GM23338 (cell line): ENCODE data around the gene ADD3. TPM values are rescaled to one million over a fixed set of nuclear protein-coding genes. Genes with fewer than 3 reads are reported as not detected.
A peak's percentile ranks its signal among the peaks of the same experiment; 100 is the strongest.

Experiments
- ATAC-seq: fragments of 200-7000 bp; cut with Tn5 transposase; 3 replicates; pipeline ENCODE4 v1.9.1; 2020
- DNase-seq: peaks from one replicate; pipeline ENCODE4 v3.0.0-alpha.2; 2015; ENCODE audit warnings: low spot score
- H2AFZ ChIP-seq: fragments of 200-600 bp; sonication (generic); 2 replicates; pipeline ENCODE4 v1.8.0; 2016; ENCODE audit warnings: antibody characterized with exemption, mild to moderate bottlenecking, moderate library complexity
- H3F3A ChIP-seq: fragments of 200-600 bp; sonication (generic); replicated peaks from 2 replicates; pipeline ENCODE4 v1.8.0; 2017; ENCODE audit warnings: antibody characterized with exemption, mixed run types, low read depth
- H3K27ac ChIP-seq: fragments of 200-600 bp; sonication (generic); 2 replicates; pipeline ENCODE4 v1.6.1; 2016; ENCODE audit warnings: low read depth
- H3K27me3 ChIP-seq: fragments of 200-600 bp; sonication (generic); 2 replicates; pipeline ENCODE4 v1.8.0; 2016; ENCODE audit warnings: mild to moderate bottlenecking, mixed run types, moderate library complexity; ENCODE audit not compliant: insufficient read depth
- H3K36me3 ChIP-seq: fragments of 200-600 bp; sonication (generic); 2 replicates; pipeline ENCODE4 v1.8.0; 2016; ENCODE audit warnings: mild to moderate bottlenecking; ENCODE audit not compliant: insufficient read depth
- H3K4me1 ChIP-seq: fragments of 200-600 bp; sonication (generic); 2 replicates; pipeline ENCODE4 v1.8.0; 2016; ENCODE audit warnings: mild to moderate bottlenecking, moderate library complexity; ENCODE audit not compliant: insufficient read depth
- H3K4me2 ChIP-seq: fragments of 200-600 bp; sonication (generic); 2 replicates; pipeline ENCODE4 v1.7.1; 2017; ENCODE audit warnings: mixed run types
- H3K4me3 ChIP-seq: fragments of 200-600 bp; sonication (generic); 2 replicates; pipeline ENCODE4 v1.6.1; 2016; ENCODE audit warnings: mixed run types
- H3K79me2 ChIP-seq: fragments of 200-600 bp; sonication (generic); replicated peaks from 2 replicates; pipeline ENCODE4 v1.8.0; 2017; ENCODE audit warnings: mild to moderate bottlenecking; ENCODE audit not compliant: insufficient read depth
- H3K9me2 ChIP-seq: fragments of 200-600 bp; sonication (generic); 2 replicates; pipeline ENCODE4 v1.8.0; 2017; ENCODE audit not compliant: insufficient read depth
- H4K20me1 ChIP-seq: fragments of 200-600 bp; sonication (generic); replicated peaks from 2 replicates; pipeline ENCODE4 v1.8.0; 2017; ENCODE audit warnings: mild to moderate bottlenecking; ENCODE audit not compliant: insufficient read depth
- H3K27ac Mint-ChIP-seq: 2 replicates; pipeline ENCODE4 v1.8.0; 2020; ENCODE audit warnings: inconsistent platforms, mild to moderate bottlenecking, moderate library complexity, mixed read lengths
- H3K27me3 Mint-ChIP-seq: 3 replicates; pipeline ENCODE4 v1.8.0; 2022; ENCODE audit warnings: low read depth, mild to moderate bottlenecking, moderate library complexity, mixed read lengths, inconsistent platforms; ENCODE audit not compliant: insufficient read depth, poor library complexity
- H3K36me3 Mint-ChIP-seq: 3 replicates; pipeline ENCODE4 v1.8.0; 2021; ENCODE audit warnings: low read depth, mild to moderate bottlenecking, inconsistent platforms, moderate library complexity, mixed read lengths
- H3K4me1 Mint-ChIP-seq: 3 replicates; pipeline ENCODE4 v1.8.0; 2020; ENCODE audit warnings: mild to moderate bottlenecking, inconsistent platforms, mixed read lengths
- H3K4me3 Mint-ChIP-seq: 3 replicates; pipeline ENCODE4 v1.8.0; 2021; ENCODE audit warnings: moderate library complexity, mild to moderate bottlenecking, inconsistent platforms, mixed read lengths
- H3K9me3 Mint-ChIP-seq: 3 replicates; pipeline ENCODE4 v1.8.0; 2020; ENCODE audit warnings: moderate library complexity, mild to moderate bottlenecking, inconsistent platforms, mixed read lengths
- CREB1 ChIP-seq: fragments of 250-450 bp; sonication (Bioruptor Pico); IDR thresholded peaks from 2 replicates; pipeline ENCODE4 v1.5.0; 2020; ENCODE audit warnings: low read depth, mild to moderate bottlenecking, moderate library complexity
- EZH2 ChIP-seq: fragments of 200-600 bp; sonication (generic); IDR thresholded peaks from one replicate; pipeline ENCODE4 v1.8.0; 2017; ENCODE audit warnings: antibody characterized with exemption, mild to moderate bottlenecking, low read depth; ENCODE audit not compliant: unreplicated experiment
- EZH2phosphoT487 ChIP-seq: fragments of 200-600 bp; sonication (generic); IDR thresholded peaks from one replicate; pipeline ENCODE4 v1.8.1; 2018; ENCODE audit warnings: antibody characterized with exemption; ENCODE audit not compliant: unreplicated experiment
- NANOG ChIP-seq: IDR thresholded peaks from 2 replicates; pipeline ENCODE4 v1.6.1; 2016; ENCODE audit warnings: antibody characterized with exemption, borderline replicate concordance
- ZNF331 ChIP-seq: fragments of 250-450 bp; sonication (Bioruptor Pico); IDR thresholded peaks from 2 replicates; pipeline ENCODE4 v1.5.0; 2020; ENCODE audit warnings: low read depth, mild to moderate bottlenecking, moderate library complexity
- polyA plus RNA-seq: library from polyadenylated mRNA; unstranded; fragments of >200 nt; fragmentation: Nextera tagmentation; extraction: Ambion mirVana; gene quantifications from 2 replicates; pipeline ENCODE4 v1.2.1, GENCODE V29; 2016
- total RNA-seq: library from RNA; depleted of rRNA; stranded (reverse); fragments of >200 nt; shearing (Covaris generic); gene quantifications from 2 replicates; pipeline ENCODE4 v1.2.3, GENCODE V29; 2014
- TF ChIP-seq, protein P1 (sequence below): fragments of 250-450 bp; sonication (Bioruptor Pico); IDR thresholded peaks from 2 replicates; pipeline ENCODE4 v1.5.0; 2020; ENCODE audit warnings: mild to moderate bottlenecking, moderate library complexity

Gene ADD3
- total and polyA plus RNA-seq, 2 experiments from 2014 or later: 68.5 to 767 TPM

- peaks cover 18% of the 10 kb centered on the region; the same call in 1 of the 2 replicates for H4K20me1 ChIP-seq
- TF ChIP-seq EZH2 (no peak), NANOG (no peak), ZNF331 (CRISPR knock-in tag) (no peak), EZH2phosphoT487 (no peak), CREB1 (CRISPR knock-in tag) (no peak)
- TF ChIP-seq, protein P1, sequence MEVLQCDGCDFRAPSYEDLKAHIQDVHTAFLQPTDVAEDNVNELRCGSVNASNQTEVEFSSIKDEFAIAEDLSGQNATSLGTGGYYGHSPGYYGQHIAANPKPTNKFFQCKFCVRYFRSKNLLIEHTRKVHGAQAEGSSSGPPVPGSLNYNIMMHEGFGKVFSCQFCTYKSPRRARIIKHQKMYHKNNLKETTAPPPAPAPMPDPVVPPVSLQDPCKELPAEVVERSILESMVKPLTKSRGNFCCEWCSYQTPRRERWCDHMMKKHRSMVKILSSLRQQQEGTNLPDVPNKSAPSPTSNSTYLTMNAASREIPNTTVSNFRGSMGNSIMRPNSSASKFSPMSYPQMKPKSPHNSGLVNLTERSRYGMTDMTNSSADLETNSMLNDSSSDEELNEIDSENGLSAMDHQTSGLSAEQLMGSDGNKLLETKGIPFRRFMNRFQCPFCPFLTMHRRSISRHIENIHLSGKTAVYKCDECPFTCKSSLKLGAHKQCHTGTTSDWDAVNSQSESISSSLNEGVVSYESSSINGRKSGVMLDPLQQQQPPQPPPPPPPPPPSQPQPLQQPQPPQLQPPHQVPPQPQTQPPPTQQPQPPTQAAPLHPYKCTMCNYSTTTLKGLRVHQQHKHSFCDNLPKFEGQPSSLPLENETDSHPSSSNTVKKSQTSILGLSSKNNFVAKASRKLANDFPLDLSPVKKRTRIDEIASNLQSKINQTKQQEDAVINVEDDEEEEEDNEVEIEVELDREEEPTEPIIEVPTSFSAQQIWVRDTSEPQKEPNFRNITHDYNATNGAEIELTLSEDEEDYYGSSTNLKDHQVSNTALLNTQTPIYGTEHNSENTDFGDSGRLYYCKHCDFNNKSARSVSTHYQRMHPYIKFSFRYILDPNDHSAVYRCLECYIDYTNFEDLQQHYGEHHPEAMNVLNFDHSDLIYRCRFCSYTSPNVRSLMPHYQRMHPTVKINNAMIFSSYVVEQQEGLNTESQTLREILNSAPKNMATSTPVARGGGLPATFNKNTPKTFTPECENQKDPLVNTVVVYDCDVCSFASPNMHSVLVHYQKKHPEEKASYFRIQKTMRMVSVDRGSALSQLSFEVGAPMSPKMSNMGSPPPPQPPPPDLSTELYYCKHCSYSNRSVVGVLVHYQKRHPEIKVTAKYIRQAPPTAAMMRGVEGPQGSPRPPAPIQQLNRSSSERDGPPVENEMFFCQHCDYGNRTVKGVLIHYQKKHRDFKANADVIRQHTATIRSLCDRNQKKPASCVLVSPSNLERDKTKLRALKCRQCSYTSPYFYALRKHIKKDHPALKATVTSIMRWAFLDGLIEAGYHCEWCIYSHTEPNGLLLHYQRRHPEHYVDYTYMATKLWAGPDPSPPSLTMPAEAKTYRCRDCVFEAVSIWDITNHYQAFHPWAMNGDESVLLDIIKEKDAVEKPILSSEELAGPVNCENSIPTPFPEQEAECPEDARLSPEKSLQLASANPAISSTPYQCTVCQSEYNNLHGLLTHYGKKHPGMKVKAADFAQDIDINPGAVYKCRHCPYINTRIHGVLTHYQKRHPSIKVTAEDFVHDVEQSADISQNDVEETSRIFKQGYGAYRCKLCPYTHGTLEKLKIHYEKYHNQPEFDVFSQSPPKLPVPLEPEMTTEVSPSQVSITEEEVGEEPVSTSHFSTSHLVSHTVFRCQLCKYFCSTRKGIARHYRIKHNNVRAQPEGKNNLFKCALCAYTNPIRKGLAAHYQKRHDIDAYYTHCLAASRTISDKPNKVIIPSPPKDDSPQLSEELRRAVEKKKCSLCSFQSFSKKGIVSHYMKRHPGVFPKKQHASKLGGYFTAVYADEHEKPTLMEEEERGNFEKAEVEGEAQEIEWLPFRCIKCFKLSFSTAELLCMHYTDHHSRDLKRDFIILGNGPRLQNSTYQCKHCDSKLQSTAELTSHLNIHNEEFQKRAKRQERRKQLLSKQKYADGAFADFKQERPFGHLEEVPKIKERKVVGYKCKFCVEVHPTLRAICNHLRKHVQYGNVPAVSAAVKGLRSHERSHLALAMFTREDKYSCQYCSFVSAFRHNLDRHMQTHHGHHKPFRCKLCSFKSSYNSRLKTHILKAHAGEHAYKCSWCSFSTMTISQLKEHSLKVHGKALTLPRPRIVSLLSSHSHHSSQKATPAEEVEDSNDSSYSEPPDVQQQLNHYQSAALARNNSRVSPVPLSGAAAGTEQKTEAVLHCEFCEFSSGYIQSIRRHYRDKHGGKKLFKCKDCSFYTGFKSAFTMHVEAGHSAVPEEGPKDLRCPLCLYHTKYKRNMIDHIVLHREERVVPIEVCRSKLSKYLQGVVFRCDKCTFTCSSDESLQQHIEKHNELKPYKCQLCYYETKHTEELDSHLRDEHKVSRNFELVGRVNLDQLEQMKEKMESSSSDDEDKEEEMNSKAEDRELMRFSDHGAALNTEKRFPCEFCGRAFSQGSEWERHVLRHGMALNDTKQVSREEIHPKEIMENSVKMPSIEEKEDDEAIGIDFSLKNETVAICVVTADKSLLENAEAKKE (CRISPR knock-in tag): no peak
- peak overlapping the region; percentile 48; the same call in 1 of the 2 replicates for H3K4me2 ChIP-seq
- Mint-ChIP-seq H3K9me3 (peaks cover 4% of the 10 kb centered on the region; the same call in 1 of the 3 replicates), H3K27me3 (peaks cover 98% of the 10 kb centered on the region), H3K27ac (no peak overlapping the region), H3K4me1 (peaks cover 48% of the 10 kb centered on the region), H3K36me3 (no peaks in the 10 kb centered on the region), H3K4me3 (no peak overlapping the region)
- H3K27me3 ChIP-seq: peaks cover 96% of the 10 kb centered on the region
- no peak overlapping the region for H2AFZ ChIP-seq
- no peak; the same call in 2 of the 3 replicates for ATAC-seq
- no peaks in the 10 kb centered on the region for H3K9me2 ChIP-seq
- peaks cover 5% of the 10 kb centered on the region; the same call in 1 of the 2 replicates for H3F3A ChIP-seq
- no peak for DNase-seq
- H3K4me1 ChIP-seq: peaks cover 37% of the 10 kb centered on the region
- H3K27ac ChIP-seq: no peak overlapping the region
- H3K79me2 ChIP-seq: no peaks in the 10 kb centered on the region
- no peaks in the 10 kb centered on the region for H3K36me3 ChIP-seq
- no peak overlapping the region for H3K4me3 ChIP-seq
Measured at GRCh38 chr10:110169586-110169985, 161.8 kb downstream of the ADD3 start.
